HG03097 (cell line): ENCODE measurements around the gene SAP30BP.

Experiments used
- ATAC-seq: cut with Tn5 transposase; IDR thresholded peaks from one replicate; pipeline ENCODE4 v1.9.1; 2021; ENCODE audit not compliant: unreplicated experiment, low FRiP score

Gene SAP30BP

GRCh38 chr17:75754378-75755204, 87.5 kb downstream of the SAP30BP start:
- ATAC-seq: no peak

GRCh38 chr17:75755205-75755901, 88.2 kb downstream of the SAP30BP start:
- no peak for ATAC-seq

GRCh38 chr17:75755990-75756389, 88.9 kb downstream of the SAP30BP start:
- no peak for ATAC-seq

- ATAC-seq: no peak
These were observed 89.4 kb downstream of the SAP30BP start for GRCh38 chr17:75756451-75757085.

GRCh38 chr17:75757086-75757681, 90.0 kb downstream of the SAP30BP start:
- no peak for ATAC-seq
